HG02938 (cell line): ENCODE measurements around the gene AFDN.

Experiments
- ATAC-seq: cut with Tn5 transposase; IDR thresholded peaks from one replicate; pipeline ENCODE4 v1.9.1; 2021; ENCODE audit warnings: mild to moderate bottlenecking, moderate library complexity; ENCODE audit not compliant: unreplicated experiment

The AFDN gene

DNA sequence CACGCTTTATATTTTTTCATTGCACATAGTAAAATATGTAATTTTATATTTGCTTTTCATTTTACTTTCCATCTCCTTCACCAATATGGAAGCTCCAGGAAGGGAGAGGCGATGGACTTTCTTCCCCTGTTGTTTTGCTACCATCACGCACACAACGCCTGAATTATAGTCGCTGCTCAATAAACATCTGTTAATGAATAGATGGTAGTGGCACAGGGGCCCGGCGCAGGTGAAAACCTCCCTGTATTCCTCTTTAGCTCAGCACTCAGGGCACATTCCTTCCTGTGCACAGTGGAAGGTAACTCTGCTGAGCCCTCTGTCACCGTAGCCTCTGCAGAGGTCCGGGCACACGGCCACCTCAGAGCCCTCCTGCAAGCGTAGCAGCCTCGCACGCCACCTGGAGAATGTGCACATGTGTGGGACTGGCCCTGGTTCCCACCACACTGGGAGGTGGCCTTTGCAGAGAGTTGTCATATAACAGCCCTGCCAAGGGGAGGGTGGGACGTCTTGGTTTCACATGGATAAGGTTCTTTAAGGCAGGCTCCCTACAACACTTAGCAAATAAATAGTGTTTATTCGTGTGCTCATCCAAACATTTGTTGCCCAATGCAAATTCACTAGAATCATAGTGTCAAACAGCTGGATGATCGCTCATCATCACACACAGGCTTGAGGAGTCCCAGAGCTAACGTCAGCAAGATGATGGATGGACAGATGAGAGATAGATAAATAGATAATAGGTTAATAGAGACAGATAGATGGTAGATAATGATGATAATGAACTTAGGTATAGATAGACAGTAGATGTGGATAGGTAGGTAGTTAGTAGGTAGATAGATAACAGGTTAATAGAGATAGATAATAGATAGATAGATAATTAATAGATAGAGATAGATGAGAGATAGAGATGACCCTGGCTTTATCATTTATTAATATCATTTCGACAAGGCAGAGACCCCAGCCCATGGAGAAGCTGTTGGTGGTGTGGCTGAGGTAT is 32.3 kb upstream of the AFDN start:
- no peak for ATAC-seq

DNA sequence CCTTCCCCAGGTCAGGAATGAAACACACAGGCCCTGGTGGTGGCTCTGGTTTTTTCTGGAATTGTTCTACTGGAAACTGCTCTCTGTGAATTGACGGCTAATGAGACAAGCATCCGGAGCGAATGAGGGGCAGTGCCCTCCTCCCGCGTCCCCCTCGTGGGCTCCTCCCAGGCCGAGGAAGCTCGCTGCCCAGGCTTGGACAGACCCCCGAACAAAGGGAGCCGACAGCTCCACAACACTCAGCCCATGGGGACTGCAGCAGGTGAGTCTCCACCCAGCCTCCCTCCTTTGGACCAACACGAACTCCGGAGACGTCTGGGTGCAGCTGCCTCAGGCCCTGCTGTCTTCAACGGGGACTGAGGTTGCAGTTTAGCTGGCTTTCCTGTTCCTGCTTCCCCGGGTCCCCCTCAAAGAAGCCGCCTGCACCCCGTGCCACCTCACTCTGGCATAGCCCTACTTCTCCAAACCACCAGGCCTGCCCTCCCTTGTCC is 31.3 kb upstream of the AFDN start:
- ATAC-seq = no peak

DNA sequence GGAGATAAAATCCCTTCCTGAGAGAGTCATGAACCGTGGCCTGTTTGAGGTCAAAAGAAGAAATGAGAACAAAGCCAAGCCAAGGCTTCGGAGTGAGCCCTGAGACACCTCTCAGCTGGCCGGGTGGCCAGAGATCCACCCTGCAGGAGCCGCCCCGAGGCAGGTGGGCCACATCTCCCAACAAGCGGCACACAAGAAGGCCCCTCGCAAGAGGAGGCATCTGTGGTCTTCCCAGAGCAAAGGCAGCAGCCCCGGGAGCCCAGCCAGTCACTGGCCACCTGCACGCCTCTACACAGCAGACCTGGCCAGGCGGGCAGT is 30.9 kb upstream of the AFDN start:
- no peak for ATAC-seq

DNA sequence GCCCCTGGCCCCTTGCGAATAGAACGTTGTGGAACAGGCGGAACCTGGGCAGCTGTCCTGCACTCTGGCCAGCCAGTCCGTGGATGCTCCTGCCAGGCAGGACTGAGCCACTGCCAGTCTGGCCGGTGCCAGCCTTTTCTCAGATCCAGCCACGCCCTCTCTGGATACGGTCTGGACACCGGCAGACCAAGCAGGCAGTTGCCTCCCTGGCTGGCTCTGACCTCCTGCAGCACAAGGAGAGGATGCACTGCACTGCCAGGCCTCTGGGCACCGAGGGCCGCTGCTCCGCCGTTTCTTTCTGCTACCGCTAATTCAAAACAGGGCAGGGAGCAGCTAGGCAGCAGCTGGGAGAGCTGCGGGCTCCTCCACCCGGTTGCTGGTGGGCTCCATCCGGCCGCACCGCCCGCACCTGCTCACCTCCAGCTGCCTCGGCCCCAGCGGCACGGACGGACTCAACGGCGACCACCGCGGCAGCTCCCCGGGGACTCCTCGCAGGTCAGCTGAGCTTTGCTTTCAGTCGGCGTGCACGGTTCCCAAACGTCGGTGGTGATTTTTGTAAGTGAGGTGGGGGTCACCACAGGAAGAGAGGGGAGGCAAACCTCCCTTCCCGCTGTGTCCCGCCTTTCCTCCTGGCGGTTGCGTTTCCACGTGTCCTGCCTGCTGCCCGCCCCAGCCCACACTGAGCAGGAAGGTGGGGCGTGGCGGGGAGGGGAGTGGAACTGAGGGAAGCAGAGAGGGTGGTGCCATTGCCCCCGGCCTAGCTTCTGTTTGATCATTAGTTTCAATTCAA is 30.3 kb upstream of the AFDN start:
- no peak for ATAC-seq

DNA sequence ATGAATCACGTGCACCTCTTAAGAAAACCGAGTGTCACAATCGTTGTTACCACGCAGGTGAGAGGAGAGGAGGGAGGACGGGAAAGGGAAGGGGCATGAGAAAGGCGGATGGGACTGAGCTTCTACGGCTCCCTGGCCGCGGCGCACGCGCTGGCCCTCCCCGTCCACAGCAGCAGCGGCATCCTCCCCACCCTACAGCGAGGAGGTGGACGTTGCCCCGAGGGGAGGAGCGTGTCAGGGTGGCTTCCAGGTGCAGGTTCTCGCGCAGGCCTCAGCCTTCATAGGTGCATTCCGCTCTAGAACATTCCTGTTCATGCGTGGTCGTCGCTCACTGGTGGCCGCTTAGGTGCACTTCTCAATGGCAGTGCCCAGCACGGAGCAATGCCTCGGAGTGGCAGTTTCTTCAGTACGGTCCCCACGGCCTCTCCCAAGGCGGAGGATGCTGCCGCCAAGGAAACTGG is 29.7 kb upstream of the AFDN start:
- no peak for ATAC-seq

DNA sequence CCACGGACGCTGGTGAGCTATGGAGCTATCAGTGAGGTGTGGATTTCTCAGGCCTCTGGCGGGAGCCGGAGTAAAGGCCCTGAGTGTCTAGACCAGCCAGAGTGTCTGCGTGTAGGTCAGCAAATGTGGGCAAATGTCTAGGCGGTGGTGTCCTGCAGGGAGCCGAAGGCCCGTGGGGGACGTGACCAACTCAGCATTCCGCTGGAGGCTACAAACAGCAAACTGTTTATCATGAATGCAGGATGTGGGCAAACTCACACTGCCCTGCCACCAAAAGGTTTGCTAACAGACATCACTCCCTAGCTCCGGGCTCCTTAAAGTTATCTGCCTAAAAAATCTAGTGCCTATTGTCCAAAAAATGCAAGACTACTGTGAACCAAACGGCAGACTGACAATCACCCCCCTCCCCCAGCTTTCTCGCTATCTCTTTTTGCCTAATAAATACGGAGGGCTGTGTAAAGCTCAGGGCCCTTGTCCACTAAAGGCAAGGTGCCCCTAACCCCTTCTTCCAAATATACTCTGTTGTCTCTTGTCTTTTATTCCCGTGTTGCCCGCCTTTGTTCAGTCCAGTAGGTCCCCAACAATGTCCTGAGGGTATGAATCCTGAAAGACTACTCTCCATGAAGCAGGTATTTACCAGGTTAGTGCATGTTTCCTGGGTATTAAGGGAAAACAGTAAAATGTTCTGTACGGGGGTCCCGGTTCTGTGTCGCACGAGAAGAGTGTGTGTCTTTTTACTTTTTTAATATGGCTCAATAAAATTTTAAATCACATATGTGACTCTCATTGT is 29.0 kb upstream of the AFDN start:
- no peak for ATAC-seq

DNA sequence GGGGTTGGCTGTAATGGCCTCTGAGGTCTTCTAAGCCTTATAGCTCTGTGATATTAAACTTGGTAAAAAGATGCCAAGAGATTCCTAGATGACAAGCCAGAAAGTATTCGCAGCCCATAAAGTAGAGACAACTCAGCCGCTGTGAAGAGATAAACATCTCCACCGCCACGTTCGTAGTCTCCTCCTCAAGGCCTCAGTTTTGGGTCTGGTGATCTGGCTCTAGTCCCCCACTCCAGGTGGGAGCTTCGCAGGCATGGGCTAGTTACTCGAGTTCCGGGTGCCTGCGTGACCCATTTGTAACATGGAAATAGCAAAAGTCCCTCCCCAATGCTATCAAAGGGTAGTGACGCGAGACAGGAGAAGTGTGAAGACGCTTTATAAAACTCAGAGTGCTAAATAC is 28.3 kb upstream of the AFDN start:
- ATAC-seq = no peak

DNA sequence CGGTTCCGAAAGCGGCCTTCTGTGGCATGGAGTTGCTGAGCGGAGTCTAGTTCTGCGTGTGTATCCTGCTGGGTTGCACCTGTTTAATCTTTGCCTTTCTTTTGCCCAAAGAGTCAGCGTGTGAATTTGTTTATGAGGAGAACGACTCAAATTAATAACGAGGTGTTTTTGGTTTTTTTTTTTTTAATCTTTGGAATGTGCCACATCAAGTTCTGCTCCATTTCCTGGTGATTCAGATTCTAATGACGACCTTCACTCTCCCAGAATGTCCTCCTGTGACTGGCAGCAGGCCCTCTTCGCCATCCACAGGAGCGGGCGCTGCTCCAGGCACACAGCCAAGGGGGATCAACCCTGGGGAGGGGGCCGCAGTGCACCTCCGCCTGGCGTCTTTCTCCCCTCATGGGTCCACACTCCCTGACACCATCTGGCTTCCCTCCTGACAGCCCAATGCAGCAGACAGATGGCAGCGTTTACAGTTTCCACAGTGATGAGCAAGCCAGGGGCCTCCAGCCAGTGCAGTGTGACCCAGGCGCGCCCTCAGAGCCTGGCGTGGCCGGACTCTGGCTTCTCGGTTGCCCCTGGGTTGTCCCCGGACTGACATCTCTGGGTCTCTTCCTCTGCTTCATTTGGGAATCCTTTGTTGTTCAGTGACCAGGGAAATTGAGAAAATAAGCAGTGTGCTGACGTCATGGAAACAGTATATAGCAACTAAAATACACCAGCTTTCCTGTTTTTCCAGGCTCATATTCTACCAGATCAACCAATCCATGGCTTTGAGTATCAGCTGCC is 27.5 kb upstream of the AFDN start:
- no peak for ATAC-seq

DNA sequence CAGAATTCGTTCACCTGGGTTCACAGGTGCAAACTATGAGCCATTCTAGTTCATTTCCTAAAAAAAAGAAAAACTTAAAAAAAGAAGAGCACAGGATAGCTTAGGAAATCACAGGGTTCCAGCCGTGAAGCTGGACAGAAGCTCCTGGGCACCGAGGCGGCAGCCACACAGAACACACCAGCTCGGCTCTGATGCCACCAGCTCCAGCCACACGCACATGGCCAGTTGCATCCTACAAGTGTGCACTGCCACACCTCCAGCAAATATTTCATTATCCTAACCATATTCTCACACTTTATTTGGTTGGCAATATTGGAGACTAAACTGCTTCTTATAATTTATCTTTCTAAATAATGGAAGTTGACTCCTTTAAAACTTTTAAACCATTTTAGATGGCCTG is 26.2 kb upstream of the AFDN start:
- no peak for ATAC-seq

DNA sequence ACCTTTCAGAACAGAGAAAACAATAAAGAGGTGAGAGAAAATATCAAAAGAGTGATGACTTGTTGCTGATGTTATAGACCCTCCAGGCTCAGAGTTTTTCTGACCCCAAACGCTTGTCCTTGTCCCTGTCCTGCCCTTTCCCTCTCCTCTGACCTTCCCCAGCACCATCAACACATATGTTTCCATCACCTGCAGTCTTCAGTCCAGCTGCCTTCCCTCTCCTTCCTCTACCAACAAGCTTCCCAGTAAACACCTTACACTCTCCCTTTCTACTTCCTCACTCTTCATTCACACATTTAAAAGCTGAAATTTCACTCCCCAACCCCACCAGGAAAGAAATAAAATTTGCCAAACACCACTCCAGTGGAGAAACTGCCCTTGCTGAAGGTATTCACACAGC is 25.4 kb upstream of the AFDN start:
- no peak for ATAC-seq

DNA sequence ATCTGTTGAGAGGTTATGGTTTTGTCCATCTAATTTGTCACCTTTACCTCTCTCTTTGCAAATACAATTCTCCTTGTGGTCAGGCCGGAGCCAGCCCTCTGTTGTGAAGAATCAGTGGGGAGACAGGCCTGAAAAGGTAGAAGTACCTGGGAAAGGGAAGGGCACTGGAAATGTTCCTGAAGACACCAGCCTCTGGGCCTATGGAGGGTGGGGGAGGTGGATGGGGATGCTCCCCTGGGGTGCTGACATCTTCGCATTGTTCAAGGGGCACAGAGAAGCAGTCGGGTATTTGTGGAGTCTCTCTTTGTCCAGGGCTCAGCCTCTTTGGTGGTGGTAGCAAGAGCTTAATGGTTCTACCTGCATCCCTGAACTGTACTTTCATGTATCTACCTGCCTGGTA is 24.4 kb upstream of the AFDN start:
- no peak for ATAC-seq

DNA sequence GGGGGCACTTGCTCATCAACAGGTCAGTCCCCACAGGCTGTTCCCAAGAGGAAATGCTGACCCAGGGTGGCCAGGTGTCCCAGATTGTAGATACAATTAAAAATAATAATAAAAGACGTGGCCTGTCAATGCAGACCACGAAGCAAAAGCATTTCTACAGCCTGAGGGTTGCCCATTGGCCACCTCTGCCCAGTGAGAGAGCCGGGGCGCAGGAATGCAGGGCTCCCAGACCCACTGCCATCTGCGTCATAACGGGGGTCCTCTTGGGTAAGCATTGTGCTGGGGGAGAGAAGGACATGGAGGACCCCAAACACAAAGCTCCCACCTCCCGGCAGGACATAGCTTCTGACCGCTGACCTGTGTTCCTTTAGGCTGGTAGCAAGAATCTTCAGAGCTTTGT is 22.9 kb upstream of the AFDN start:
- ATAC-seq = no peak

DNA sequence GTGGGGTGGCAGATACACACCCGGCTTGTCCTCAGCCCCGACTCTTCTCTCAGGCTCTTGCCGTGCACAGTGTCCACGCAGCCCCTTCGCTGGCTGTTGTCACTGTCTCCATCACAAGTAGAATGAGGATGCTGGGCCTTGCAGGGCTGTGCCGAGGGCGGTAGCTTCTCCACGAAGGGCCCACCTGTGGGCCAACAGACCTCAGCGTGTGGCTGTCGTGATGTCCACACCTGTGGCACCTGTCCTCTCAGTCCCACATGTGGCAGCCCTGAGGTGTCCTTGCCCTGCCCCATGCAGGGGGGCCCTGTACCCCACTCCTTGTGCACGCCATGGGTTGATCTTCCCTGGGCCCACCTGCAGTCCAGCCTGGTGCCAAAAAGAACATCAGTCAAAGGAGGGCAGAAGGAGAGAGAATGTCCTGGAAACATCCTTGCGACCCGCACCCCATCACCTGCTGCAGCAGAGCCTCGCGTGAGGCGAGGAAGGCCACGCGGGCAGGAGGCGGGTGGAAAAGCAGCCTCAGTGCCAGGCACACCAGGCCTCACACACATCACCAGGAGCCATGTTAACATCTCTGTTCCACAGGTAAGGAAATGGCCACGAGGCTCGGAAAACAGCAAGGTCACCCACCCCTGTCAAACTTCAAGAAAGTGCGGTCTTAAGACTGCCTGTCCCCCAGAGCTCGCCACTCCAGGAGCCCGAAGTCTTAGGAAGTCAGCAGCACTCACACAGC is 22.3 kb upstream of the AFDN start:
- ATAC-seq = no peak

DNA sequence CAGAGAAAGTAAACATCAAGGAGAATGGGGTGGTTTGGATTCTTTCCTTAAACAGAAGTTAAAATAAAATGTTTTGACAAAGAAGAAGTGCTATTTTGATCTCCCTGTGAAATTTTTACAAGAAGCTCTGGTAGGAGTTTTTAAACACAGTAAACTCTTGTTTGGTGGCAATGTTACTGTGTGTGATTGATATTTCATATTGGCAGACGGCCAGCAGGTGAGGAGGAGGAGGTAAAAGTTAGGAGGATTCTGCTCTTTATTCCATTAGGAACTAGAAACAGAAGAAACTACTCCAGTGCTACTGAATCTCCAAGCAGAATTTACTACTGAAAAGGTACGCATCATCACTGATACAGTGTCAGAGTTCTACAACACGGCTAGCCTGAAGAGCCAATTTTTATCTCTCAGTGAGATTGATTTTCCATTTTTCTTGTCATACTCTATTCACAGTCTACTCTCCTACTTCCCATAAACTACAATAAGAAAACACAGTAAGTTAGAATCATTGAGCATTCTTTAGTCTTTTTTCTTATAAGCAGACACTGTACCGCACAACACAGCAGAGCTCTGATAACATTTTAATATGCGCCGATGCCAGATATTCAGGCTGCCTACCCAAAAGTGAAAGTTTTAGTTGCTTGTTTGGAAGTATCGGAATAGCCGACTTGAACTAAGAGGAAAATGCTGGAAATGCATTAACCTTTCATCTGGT is 21.2 kb upstream of the AFDN start:
- no peak for ATAC-seq

DNA sequence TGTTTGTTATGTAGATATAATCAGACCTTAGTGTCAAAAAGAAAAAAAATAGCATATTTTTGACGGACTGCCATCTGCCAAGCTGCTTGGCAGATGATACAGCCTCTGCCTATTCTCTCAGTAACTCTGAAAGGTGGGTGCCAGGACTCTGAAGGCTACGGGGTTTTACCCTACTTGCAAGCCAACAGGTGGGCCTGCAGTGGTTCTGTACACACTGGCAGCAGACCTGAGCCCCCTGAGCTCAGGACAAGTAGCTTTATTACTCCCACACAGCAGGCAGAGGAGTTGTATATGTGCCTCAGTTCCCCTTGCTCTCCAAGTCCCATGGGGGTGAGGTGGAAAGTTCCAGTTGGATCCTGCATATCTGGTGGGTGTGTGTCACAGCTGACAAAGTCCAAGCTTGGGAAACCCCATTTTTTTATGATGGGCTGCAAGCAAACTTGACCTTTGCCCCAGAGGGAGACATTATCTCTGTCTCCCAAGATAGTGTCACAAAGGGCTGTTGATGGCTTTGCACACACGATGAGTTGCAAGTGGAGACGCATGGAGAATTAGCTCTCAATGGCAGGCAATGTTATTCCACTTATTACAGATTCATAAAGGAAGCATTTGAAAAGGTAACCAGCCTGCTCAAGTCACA is 20.5 kb upstream of the AFDN start:
- no peak for ATAC-seq

DNA sequence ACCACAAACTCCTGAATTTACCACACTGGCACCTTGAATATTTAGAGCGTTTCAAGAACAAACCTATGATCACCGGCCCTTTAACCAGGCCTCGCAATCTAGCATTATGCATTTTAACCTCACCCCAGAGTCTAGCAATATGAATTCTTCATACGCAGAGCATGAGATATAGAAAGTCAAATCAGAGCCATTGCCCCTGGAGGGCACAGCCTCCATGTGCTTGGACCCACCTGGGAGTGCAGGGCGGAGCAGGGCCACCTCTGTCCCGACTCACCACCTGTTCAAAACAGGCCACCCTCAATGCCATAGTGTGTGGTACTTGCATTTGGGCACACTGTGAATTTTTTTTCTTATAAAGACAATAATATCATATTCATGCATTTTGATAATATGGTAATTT is 19.5 kb upstream of the AFDN start:
- no peak for ATAC-seq

DNA sequence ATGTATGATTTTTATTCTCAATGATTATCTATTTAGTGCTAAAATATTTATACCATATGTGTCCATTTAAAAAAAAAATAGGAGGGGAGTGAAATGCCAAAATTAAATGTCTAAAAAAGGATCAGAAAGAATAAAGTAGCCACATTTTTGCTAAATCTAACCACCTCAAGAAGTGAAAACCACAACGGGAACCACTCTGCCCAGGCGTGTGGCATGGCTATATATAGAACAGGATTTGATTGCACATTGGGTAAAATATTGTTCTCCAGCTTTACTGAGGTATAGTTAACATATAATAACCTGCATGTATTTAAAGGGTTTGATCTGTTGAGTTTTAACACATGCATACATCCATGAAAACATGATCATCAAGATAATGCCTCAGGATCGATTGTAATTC is 19.0 kb upstream of the AFDN start:
- ATAC-seq = no peak

DNA sequence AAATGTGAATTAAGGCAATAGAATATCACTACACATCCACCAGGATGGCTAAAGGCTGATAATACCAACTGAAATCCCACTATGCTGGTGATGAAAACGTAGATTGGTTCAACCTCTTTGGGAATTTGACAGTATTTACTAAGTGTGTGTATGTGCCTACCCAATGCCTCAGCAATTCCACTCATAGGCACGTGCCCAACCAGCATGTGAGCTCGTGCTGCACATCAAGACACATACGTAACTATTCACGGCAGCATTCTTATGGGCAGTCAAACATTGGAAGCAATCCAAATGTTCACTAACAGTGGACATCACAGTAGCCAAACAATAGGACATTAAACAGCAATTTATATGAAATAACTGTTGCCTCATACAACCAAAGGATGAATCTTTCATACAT is 15.7 kb upstream of the AFDN start:
- no peak for ATAC-seq
